Stimulated activated naive CD8-positive, alpha-beta T cell treated with anti-CD3 and anti-CD28 coated beads, Interleukin-15, Interleukin-2, amounts not matched to agents 100 U/mL and 50 U/mL, for 24 hours (primary cell): Measurements from ENCODE around the gene IL1RAPL1.
"Not testable (repeated sequence)": the region's sequence is repeated elsewhere in the genome, so short reads cannot be mapped to it uniquely, and the experiment has no call there.

Experiments used
- ATAC-seq: fragments of 150-1000 bp; cut with Tn5 transposase; one replicate; pipeline ENCODE4 v1.10.0; 2021
- DNase-seq: peaks from one replicate; pipeline ENCODE4 v3.0.0; 2021

Gene IL1RAPL1

DNA sequence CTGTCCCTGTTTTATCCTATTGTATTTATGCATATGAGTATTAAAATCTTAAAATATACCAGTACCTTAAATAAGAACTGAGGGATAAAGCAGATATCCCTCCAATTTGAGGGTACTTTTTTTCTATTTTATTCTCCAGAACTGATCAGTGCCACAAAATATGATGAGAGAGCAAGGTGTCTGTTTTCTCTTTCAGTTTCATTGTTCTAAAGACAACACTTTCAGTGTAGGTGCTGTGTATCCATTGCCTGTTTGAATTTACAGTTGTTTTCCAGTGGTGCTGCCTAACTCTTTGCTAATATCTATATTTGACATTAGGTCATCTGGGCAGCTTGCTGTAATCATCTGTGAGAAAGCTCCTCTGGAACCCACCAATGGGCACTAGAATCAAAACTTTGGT is 394.7 kb downstream of the IL1RAPL1 start:
- ATAC-seq, result no peak
- DNase-seq, result no peak

DNA sequence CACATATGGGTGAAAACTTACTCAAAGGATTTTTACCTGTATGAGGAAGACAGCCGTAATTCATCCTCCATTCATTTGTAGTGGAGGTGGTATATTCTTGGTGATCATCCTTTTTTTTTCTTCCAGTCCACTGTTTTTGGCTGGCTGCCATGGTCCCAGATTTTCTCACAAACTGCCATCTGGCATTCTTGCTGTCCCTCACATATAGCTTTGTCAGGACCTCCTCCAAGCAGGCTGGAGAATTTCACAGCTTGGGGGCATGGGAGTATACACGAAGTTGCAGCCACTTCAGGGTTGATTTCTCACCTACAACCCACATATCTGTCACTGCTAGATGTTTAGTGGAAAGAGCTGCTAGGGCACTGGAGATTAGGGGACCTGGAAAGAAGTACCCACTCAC is 401.0 kb downstream of the IL1RAPL1 start:
- no peak for ATAC-seq

DNA sequence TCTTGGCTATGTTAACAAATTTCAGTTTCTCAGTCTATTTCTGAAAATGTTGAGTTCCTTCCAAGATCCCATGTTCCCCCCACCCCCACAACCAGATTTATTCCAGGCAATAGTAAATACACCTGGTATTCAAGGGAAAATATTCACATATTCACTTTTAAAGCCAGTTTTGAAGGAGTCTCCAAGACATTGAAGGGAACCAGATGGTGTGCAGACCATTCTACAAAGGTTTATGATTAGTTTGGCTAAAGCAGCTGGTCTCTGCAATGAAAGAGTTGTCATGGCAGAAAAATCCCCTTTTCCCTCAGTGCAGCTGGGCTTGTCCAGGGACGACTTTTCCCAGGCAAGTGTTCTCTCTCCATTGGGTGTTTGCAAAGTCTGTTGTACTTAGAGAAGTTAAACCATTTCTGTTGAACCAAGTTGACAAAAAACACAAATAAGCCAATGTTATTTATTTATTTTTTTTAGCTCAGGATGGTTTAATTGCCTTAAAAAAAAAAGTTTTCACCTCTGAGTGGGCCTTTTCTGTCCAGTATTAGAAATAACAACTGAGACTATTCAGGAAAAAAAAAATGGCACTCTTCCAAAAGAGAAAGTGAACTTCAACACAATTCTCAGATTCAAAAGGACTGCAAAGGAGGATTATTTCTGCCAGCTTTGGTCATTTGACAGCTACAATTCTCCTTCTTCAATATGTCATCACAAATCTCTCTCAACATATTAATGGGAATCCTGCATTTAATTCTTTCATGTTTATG is 410.6 kb downstream of the IL1RAPL1 start:
- ATAC-seq (no peak), DNase-seq (no peak)

More for the DNA sequence above, 401.0 kb downstream of the IL1RAPL1 start:
- no peak for DNase-seq

DNA sequence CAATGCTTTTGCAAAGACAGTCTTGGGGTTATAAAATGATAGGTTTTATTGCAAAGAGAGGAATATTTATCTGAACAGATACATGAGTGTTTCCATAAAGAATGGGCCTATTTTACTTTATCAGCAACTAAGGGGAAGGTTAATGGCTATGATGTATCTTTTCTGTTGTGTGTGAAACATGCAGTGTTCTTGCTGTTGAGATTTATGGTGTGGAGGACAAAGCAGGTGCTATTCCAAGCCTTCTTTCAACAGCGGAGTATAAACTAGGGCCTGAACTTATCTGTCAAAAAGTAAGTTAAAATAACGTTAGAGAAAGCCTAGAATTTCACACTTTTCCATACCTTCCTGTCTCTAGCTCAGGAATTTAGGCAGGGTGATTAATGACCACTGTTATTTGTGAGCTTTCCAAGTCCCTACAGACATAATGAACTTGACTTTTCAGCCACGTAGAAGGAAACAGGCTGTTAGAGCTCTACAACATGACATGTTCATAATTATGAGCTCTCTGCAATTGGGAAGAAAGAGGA is 411.4 kb downstream of the IL1RAPL1 start:
- ATAC-seq, result no peak

DNA sequence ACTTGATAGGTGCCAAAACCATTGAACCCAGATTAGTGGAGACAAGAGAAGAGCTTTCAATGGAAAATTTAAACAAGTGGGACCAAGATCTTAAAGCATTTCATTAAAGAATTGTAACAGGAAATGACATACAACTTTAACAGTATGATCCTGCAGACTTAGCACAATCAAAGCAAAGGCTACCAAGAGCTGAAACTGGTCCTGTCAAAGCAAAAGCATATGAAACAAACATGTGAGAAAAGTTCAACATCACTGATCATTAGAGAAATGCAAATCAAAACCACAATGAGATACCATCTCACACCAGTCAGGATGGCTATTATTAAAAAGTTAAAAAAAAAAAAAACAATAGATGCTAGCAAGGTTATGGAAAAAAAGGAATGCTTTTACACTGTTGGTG is 425.6 kb downstream of the IL1RAPL1 start:
- ATAC-seq (no peak), DNase-seq (no peak)

More for the DNA sequence above, 411.4 kb downstream of the IL1RAPL1 start:
- no peak for DNase-seq

DNA sequence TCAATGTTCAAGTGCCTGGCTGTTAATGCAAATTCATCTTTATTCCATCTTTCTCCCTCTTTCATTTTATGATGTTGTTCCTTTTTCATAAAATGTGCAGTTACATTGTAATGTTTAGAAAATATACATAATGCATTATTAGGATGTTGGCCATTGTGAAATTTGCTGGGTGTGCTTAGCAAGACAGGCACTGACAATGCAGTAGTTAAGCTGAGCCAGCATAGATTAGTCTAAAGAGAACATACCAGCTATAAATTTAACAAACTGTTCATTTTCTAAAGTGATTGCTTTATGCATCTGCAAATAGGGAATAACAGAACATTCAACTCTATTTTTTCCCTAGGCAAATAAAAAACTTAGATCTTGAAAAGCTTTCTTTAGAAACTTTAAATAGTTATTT is 436.0 kb downstream of the IL1RAPL1 start:
- no peak for ATAC-seq
- no peak for DNase-seq

DNA sequence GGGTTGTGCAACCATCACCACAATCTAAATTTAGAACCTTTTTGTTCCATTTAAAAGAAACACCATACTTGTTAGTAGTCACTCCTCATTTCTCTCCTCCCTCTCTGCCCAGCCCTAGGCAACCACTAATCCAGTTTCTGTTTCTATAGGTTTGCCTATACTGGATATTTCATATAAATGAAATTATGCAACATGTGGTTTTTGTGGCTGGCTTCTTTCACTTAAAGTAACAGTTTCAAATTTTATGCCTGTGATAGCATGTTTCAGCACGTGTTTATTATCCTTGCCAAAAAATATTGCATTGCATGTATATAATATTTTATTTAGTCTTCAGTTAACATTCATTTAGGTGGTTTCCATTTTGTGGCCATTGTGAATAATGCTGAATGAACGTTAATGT is 437.6 kb downstream of the IL1RAPL1 start:
- ATAC-seq (no peak), DNase-seq (no peak)

DNA sequence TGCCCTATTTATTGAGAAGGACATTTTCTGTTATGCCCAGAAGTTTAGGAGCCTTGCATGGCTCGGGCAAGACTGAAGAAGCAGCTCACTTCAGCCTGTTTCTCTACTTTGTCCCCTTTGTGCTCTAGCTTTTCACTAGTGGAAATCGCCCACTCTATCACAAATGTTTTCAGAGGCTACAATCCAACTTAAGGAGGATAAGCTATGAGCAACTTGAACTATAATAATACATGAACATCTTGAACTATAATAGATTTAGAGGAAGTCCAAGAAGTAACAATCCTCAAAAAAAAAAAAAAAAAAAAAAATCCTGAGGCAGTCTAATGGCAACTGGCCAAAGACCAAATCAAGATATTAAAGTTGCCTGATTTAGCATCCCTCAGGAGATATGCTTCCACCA is 452.3 kb downstream of the IL1RAPL1 start:
- DNase-seq (no peak), ATAC-seq (no peak)

DNA sequence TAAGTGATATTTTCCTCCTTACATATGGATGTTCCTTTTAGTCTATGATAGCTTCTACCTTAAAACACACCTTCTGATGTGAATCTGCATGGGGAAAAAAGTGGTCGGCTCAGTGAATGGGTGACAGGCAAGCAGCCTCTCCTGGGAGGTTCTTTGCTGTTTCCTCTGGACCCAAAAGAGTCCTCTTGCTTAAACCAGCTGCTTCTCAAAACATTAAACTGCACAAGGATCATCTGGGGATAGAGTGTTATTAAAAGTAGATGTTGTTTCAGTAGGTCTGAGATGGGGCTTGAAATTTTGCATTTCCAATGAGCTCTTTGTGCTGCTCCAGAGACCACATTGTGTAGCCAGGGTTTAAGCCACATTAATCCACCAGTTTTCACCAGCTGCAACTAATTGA is 452.9 kb downstream of the IL1RAPL1 start:
- ATAC-seq (no peak), DNase-seq (no peak)

DNA sequence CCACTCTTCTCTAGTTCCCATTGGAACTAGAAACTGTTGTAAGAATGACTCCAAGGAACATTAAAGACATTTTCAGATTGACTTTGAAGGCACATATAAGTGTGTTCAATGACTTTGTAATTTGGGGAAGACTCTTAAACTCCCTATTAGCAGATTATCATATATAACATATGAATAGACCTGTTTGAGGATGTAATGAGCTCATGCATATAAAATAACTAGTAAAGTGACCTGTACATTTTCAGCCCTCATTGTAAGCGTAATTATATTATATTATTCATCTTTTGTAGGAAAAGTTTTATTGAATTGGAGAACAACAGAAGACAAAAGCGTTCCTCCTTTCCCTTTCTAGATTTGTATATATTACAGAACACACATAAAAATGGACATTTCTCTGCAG is 455.1 kb downstream of the IL1RAPL1 start:
- DNase-seq (no peak), ATAC-seq (no peak)

DNA sequence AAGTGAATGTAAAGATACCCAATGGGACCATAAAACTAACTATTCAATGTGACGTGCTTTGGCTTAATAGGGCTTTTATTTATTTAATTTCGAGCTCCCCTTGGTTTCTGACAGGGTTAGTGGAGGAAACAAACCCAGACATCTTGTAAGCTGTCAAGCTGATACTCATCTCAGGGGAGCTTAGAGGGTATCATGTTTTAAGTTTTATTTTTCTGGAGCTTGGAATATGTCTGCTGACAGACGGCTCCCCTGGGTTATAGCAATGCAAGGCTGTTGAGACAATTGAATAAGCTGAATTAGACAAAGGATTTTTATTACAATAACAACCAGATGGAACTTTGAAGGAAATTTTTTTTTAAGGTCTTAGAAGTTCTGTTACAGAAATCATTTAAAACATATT is 456.5 kb downstream of the IL1RAPL1 start:
- ATAC-seq (no peak), DNase-seq (no peak)

DNA sequence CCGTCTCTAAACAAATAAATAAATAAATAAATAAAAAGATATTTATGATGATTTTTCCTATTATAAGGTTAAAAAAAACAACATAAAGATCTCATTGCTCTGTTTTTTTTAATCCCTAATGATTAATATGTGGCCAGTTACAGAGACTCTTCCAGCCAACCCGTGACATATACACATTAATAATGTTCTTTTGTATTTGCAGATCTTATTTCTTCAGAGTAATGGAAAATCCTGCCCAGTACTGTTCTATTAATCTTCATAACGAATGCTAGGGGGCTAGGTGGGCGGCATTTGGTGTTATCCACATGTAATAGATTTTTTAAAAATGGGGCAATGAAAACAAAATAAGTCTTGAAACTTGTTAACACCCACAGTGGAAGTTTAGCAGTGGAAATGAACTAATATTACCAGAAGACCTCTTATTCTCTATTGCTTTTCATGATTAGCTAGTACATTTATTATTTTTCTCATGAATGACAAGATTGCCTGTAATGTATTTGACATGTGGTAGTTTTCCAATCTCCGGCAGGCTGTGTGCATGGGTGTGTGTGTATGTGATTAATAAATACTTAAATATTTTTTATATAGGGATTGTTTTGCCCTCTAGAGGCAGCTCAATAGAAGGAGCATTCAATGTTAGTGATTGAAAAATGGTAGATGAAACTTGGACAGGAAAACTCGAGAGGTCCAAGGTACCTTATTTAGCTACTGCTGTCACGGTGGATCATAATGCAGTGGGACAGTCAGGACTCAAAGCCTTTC is 457.4 kb downstream of the IL1RAPL1 start:
- DNase-seq, result no peak
- ATAC-seq, result no peak

DNA sequence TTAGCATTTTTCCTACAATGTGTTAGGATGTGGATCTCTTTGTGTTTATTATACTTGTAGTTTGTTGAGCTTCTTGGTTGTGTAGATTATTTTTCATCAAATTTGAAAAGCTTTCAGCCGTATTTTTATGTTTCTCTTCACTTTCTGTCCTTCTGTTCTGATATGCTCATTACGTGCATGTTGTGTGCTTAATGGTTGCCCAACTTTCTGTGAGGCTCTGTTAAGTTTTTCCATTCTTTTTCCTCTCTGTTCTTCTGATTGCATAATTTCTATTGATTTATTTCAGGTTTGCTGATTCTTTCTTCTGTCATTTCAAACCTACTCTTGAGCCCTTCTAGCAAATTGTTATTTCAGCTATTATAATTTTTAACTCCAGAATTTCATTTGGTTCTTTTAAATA is 478.2 kb downstream of the IL1RAPL1 start:
- no peak for ATAC-seq
- DNase-seq, result no peak

DNA sequence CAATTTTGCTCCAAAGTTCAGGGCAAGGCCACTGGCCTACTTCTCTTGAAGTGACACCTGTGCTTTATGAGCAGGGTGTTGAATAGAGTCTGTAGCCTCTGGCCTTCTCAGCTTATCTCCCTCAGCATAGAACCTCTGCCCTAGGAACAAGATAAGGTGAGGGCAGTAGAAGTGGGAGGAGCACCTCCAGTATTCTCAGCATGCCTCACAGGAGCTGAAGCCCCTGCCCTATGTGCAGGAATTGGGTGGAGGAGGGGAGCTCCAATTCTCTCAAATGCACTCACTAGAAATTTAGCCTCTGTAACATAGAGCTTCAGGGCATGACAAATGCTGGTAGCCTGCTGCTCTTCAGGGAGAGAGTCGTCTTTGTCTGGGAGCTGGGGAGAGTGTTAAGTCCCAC is 479.3 kb downstream of the IL1RAPL1 start:
- ATAC-seq (no peak), DNase-seq (no peak)

DNA sequence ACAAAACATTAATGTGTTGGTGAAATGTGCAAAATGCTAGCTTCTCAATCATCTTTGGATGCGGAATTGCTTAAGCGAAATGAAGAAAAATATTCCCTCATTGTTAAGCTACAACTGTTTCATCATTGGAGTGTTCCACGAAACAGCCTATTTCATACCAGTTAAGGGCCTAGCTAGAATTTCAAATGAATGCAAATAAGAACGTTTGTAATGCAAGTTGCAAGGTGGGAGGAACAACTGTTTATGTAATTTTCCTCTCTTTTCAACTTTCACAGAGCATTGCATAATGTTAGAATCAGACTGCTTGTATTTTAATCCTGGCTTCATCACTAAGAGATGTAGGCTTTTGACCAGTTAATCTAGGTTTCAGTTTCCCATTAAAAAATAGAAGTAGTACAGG is 480.1 kb downstream of the IL1RAPL1 start:
- ATAC-seq, result no peak
- no peak for DNase-seq

DNA sequence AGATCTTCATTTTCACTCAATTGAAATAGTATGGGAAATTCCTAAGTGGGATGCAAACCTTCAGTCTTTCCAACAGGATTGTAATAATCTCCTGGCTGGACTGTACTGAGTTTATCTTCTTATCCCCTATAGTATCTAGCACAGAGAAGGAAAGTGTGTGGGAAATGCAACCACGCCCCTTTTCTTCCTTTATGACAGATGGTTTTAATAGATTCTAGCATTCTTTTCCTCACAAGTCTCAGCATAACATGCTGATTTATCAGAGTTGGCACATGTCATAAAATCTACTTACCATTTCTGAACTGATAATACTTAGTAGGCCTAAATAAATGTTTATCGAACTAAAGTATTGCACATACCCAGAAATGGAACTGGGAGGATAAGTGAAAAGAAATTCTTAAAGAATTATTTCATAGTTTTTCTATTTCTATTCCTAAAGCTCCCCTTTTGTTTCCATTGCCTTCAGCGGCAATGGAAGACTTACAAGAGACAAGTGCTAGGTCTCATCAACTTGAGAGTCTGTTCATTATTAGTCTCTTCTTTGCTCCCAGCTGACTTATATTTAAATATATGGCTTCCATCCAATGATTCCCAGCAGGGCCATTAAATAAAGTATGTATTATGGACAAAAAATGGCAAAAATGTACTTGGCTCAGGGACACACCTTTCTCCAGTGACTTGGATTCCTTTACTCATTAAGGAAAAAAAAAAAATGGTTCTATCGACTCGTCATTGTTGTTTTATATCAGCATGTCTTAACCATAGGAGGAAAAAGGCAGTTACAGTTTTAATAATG is 484.5 kb downstream of the IL1RAPL1 start:
- DNase-seq (no peak), ATAC-seq (no peak)

DNA sequence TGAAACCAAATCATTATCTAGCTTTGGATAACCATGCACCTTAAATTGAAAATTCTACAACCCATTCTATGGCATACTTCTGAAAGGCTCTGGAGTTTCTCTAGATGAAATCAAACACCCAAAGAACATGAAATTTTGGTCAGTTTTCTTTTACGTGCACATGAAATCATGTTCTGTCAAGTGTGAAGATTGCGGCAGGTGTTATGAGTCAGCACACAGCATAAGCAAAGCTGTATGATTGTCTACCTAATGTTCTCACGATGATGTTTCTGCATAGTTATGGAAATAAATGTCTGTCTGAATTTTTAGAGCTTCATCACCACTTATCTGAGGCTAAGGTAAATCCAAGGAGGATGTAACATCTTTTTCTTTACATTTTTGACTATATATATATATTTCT is 495.3 kb downstream of the IL1RAPL1 start:
- ATAC-seq, result no peak
- DNase-seq, result no peak

DNA sequence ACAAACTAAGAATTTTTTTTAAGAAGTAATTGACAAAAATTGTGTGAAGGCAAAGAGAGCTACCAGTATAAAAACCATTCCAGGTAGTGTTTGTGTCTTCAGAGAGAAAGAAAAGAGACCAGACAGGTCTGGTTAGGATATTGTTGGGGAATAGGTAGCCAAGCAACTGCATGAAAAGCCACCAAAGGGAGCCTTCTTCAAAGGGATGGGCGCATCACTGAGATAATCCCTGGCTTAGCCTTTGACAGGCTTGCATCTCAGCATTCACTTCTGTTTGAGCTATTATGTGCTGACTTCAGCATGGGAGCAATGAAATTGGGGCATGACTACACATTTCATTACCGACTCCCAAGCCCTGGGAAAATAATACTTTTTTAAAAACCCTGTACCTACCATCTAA is 496.6 kb downstream of the IL1RAPL1 start:
- ATAC-seq (no peak), DNase-seq (no peak)

DNA sequence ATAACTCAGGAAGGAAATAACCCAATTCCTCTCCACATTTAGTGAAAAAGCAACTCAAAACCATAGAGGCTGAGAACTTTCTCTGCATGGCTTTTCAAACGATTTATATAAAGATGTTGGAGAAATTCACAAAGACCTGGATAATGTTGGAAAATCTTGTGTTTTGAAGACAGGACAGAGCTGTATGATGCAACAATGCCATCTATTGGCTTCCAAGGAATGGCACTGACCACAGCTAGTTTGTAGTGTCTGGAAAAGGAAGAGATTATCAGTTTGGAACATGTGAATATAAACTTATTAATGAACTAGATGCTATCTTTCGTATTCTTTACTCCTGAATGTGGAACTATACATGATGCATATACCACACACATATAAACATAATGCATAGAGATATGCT is 503.6 kb downstream of the IL1RAPL1 start:
- ATAC-seq (no peak), DNase-seq (no peak)

DNA sequence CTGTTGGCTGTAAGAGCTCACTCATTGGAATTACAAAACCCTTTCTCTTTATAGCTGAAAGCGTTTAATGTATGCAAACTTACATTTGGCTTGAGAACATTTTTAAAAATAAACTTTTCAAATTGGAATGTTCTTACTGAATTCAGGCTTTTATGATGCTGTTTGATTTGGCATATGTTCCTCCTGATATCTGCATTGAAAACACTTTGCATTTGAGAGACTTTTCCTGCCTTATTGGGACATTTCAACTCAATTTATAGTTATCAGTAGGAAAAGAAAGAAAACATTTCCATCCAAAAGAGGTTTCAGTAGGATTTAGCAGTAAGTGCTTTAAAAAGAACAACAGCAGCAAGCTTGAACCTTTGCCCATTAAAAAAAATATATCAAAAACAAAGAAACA is 520.0 kb downstream of the IL1RAPL1 start:
- no peak for DNase-seq

DNA sequence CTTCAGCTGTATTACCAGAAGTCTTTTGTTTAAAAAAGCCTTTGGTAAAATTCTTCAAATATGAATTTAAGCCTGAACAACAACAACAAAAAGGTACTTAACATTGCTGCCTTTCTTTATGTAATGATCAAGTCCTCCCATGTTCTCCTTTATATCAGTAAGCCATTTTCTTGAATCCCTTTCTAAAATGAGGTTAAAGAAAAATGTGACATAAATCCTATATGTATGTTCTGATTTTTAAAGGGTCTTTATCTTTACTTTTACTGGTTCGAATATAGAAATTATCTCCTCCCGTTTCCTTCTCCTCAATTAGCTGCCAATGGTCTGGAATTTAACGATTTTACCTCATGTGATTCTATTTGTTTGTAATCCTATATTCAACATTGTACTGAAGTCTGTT is 522.8 kb downstream of the IL1RAPL1 start:
- no peak for DNase-seq
- ATAC-seq, result no peak

More for the DNA sequence above, 520.0 kb downstream of the IL1RAPL1 start:
- ATAC-seq, result no peak

DNA sequence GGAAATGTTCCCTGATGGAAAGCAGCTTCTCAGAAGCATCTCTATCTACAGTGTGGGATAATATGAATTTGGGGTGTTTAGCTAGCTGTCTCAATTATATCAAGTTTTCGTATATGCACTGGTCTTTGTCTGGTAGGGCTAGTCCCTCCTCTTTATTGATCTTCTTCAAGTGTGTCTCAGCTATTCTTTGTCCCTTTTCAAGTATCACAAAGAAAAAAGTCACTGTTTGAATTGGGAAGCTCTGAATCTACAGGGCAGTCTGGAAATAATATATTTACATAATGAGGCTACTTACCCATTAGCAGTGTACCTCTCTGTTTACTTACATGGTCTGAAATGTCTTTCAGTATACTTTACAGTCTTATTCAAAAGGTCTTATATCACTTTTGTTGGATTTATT is 526.0 kb downstream of the IL1RAPL1 start:
- DNase-seq (no peak), ATAC-seq (no peak)

DNA sequence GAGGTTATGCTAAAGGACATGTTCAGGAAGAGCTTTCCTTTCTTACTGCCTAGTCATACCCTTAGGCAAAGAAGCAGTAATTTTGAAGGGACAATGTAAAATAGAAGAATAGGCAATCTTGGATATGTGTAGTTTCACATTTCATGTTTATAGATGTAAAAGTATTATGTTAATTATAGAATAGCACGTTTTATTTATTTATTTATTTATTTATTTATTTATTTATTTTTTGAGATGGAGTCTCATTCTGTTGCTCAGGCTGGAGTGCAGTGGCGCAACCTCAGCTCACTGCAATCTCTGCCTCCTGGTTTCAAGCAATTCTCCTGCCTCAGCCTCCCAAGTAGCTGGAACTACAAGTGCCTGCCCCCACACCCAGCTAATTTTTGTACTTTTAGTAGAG is 535.6 kb downstream of the IL1RAPL1 start:
- not testable (repeated sequence) for DNase-seq, ATAC-seq
